ENCODE data around the gene GPRC5B.
A peak's percentile ranks its signal among the peaks of the same experiment; 100 is the strongest.

The GPRC5B gene

GRCh38 chr16:19844945-19845641 lies 39.6 kb downstream of the GPRC5B start:
- H3K27ac ChIP-seq: no peak overlapping the region
- no peak overlapping the region for H3K4me2 ChIP-seq
- H3K4me1 ChIP-seq: peaks cover 0 to 5% (median 0%) of the 10 kb centered on the region in 10 experiments; a peak in 2 of 20 replicates
- H4K20me1 ChIP-seq: no peaks in the 10 kb centered on the region
- H3K27me3 ChIP-seq: no peaks in the 10 kb centered on the region
- H3K9me3 ChIP-seq (replicated peaks in 1 of 11): no peaks in the 10 kb centered on the region
- H3K36me3 ChIP-seq: no peaks in the 10 kb centered on the region
- H3K9ac ChIP-seq: no peak overlapping the region
- no peak overlapping the region for H3K4me3 ChIP-seq
- no peak for TF ChIP-seq Cebpa-rat (IDR thresholded peaks at IDR 0.05)

GRCh38 chr16:19843371-19843770 lies 41.3 kb downstream of the GPRC5B start:
- Histone ChIP-seq H4K20me1 (no peaks in the 10 kb centered on the region; a peak in 1 of 22 replicates), H3K36me3 (no peaks in the 10 kb centered on the region), H3K4me2 (no peak overlapping the region), H3K9me3 (replicated peaks in 1 of 11) (no peaks in the 10 kb centered on the region), H3K27ac (no peak overlapping the region), H3K27me3 (no peaks in the 10 kb centered on the region), H3K9ac (no peak overlapping the region), H3K4me3 (no peak overlapping the region), H3K4me1 (peaks cover 0 to 5% (median 0%) of the 10 kb centered on the region in 10 experiments; a peak in 2 of 20 replicates)
- TF ChIP-seq Cebpa-rat (IDR thresholded peaks at IDR 0.05): no peak

GRCh38 chr16:19842426-19843157 lies 42.1 kb downstream of the GPRC5B start:
- TF ChIP-seq Cebpa-rat (IDR thresholded peaks at IDR 0.05): no peak
- Histone ChIP-seq H4K20me1 (no peaks in the 10 kb centered on the region; a peak in 1 of 22 replicates), H3K27me3 (no peaks in the 10 kb centered on the region), H3K9ac (no peak overlapping the region), H3K27ac (no peak overlapping the region), H3K4me2 (no peak overlapping the region), H3K36me3 (no peaks in the 10 kb centered on the region), H3K4me3 (no peak overlapping the region), H3K9me3 (replicated peaks in 1 of 11) (no peaks in the 10 kb centered on the region), H3K4me1 (peaks cover 0 to 5% (median 0%) of the 10 kb centered on the region in 10 experiments; a peak in 2 of 20 replicates)

- Histone ChIP-seq H4K20me1 (no peaks in the 10 kb centered on the region; a peak in 1 of 22 replicates), H3K9ac (no peak overlapping the region), H3K4me2 (no peak overlapping the region), H3K4me1 (peaks cover 0 to 5% (median 0%) of the 10 kb centered on the region in 10 experiments; a peak in 2 of 20 replicates), H3K27me3 (no peaks in the 10 kb centered on the region), H3K27ac (no peak overlapping the region), H3K9me3 (replicated peaks in 1 of 11) (no peaks in the 10 kb centered on the region), H3K4me3 (no peak overlapping the region), H3K36me3 (no peaks in the 10 kb centered on the region)
- no peak for TF ChIP-seq Cebpa-rat (IDR thresholded peaks at IDR 0.05)
Measured at GRCh38 chr16:19841184-19841583, 43.5 kb downstream of the GPRC5B start.

- H3K9ac ChIP-seq: no peak overlapping the region
- no peak overlapping the region for H3K27ac ChIP-seq
- no peaks in the 10 kb centered on the region for H3K27me3 ChIP-seq
- H3K4me1 ChIP-seq: peaks cover 0 to 5% (median 0%) of the 10 kb centered on the region in 10 experiments; a peak in 2 of 20 replicates
- H3K4me3 ChIP-seq: no peak overlapping the region
- H3K4me2 ChIP-seq: peak overlapping the region in 3 of 11 experiments; percentile 7 to 29 (median 25); a peak in 2 of 22 replicates
- no peaks in the 10 kb centered on the region for H3K36me3 ChIP-seq
- no peaks in the 10 kb centered on the region for H3K9me3 ChIP-seq (replicated peaks in 1 of 11)
- no peak for TF ChIP-seq Cebpa-rat (IDR thresholded peaks at IDR 0.05)
- no peaks in the 10 kb centered on the region; a peak in 1 of 22 replicates for H4K20me1 ChIP-seq
Measured at GRCh38 chr16:19840524-19841110, 44.0 kb downstream of the GPRC5B start.

GRCh38 chr16:19837984-19838707 lies 46.5 kb downstream of the GPRC5B start:
- Histone ChIP-seq H3K36me3 (no peaks in the 10 kb centered on the region), H3K4me1 (peaks cover 0 to 5% (median 0%) of the 10 kb centered on the region in 10 experiments; a peak in 2 of 20 replicates), H3K9me3 (replicated peaks in 1 of 11) (no peaks in the 10 kb centered on the region), H3K27ac (no peak overlapping the region), H3K4me2 (no peak overlapping the region), H3K9ac (no peak overlapping the region), H4K20me1 (no peaks in the 10 kb centered on the region; a peak in 1 of 22 replicates), H3K27me3 (no peaks in the 10 kb centered on the region), H3K4me3 (no peak overlapping the region)
- TF ChIP-seq Cebpa-rat (IDR thresholded peaks at IDR 0.05): no peak

- H3K9ac ChIP-seq: no peak overlapping the region
- no peaks in the 10 kb centered on the region; a peak in 1 of 22 replicates for H4K20me1 ChIP-seq
- TF ChIP-seq Cebpa-rat (IDR thresholded peaks at IDR 0.05): no peak
- H3K4me2 ChIP-seq: no peak overlapping the region
- H3K9me3 ChIP-seq (replicated peaks in 1 of 11): no peaks in the 10 kb centered on the region
- no peak overlapping the region for H3K27ac ChIP-seq
- no peaks in the 10 kb centered on the region for H3K36me3 ChIP-seq
- H3K4me3 ChIP-seq: no peak overlapping the region
- H3K27me3 ChIP-seq: no peaks in the 10 kb centered on the region
- peaks cover 0 to 5% (median 0%) of the 10 kb centered on the region in 10 experiments; a peak in 2 of 20 replicates for H3K4me1 ChIP-seq
Measured at GRCh38 chr16:19837331-19837980, 47.2 kb downstream of the GPRC5B start.

GRCh38 chr16:19835968-19836421 lies 48.7 kb downstream of the GPRC5B start:
- no peaks in the 10 kb centered on the region; a peak in 1 of 22 replicates for H4K20me1 ChIP-seq
- H3K9ac ChIP-seq: no peak overlapping the region
- H3K36me3 ChIP-seq: no peaks in the 10 kb centered on the region
- no peaks in the 10 kb centered on the region for H3K27me3 ChIP-seq
- H3K4me3 ChIP-seq: no peak overlapping the region
- H3K4me1 ChIP-seq: peaks cover 0 to 5% (median 0%) of the 10 kb centered on the region in 10 experiments; a peak in 2 of 20 replicates
- no peak for TF ChIP-seq Cebpa-rat (IDR thresholded peaks at IDR 0.05)
- no peak overlapping the region for H3K4me2 ChIP-seq
- no peaks in the 10 kb centered on the region for H3K9me3 ChIP-seq (replicated peaks in 1 of 11)
- H3K27ac ChIP-seq: no peak overlapping the region

Measured in BLaER1 treated with 17β-estradiol and CSF1 and Interleukin-3, amounts not matched to agents 10 nM and 100 nM (cell line).